Neural crest cell (in vitro differentiated cells): ENCODE data around the gene CCDC190. TPM values are rescaled to one million over a fixed set of nuclear protein-coding genes. Genes with fewer than 3 reads are reported as not detected.

Experiments
- DNase-seq: peaks from one replicate; pipeline ENCODE4 v3.0.0; 2021; ENCODE audit warnings: low read depth, mixed read lengths, low spot score
- H3K27ac Mint-ChIP-seq: one replicate; pipeline ENCODE4 v1.8.0; 2021; ENCODE audit warnings: mild to moderate bottlenecking, mixed read lengths; ENCODE audit not compliant: unreplicated experiment
- H3K27me3 Mint-ChIP-seq: 2 replicates; pipeline ENCODE4 v1.8.0; 2021; ENCODE audit warnings: low read depth, mild to moderate bottlenecking, mixed read lengths
- H3K36me3 Mint-ChIP-seq: 2 replicates; pipeline ENCODE4 v1.8.0; 2021; ENCODE audit warnings: low read depth, mild to moderate bottlenecking, mixed read lengths
- H3K4me1 Mint-ChIP-seq: 2 replicates; pipeline ENCODE4 v1.8.0; 2021; ENCODE audit warnings: mixed read lengths
- H3K4me3 Mint-ChIP-seq: one replicate; pipeline ENCODE4 v1.8.0; 2021; ENCODE audit warnings: mild to moderate bottlenecking, mixed read lengths
- H3K9me3 Mint-ChIP-seq: 2 replicates; pipeline ENCODE4 v1.8.0; 2021; ENCODE audit warnings: mixed read lengths
- CTCF ChIP-seq: fragments of 200-600 bp; sonication (generic); conservative IDR thresholded peaks from 2 replicates; pipeline ENCODE4 v1.5.0; 2021; ENCODE audit warnings: antibody characterized with exemption, mild to moderate bottlenecking
- long read RNA-seq: library from polyadenylated mRNA; unstranded; transcript quantifications from one replicate; pipeline ENCODE4 v2.0.0, GENCODE V29; 2020
- total RNA-seq: library from RNA; stranded (reverse); gene quantifications from 2 replicates; pipeline ENCODE4 v1.2.1, GENCODE V29; 2021

CCDC190 gene
- total RNA-seq, result not detected in 2 replicates
- long read RNA-seq, result 0 reads

- H3K9me3 Mint-ChIP-seq, result no peaks in the 10 kb centered on the region
- no peak for DNase-seq
- H3K4me3 Mint-ChIP-seq, result no peak within 1 kb of the TSS
- TF ChIP-seq CTCF, result no peak
- peak within 1 kb of the TSS; percentile 65 for H3K27ac Mint-ChIP-seq
- H3K27me3 Mint-ChIP-seq, result no peaks in the 10 kb centered on the region
- no peaks in the 10 kb centered on the region for H3K36me3 Mint-ChIP-seq
- peaks cover 4% of the 10 kb centered on the region for H3K4me1 Mint-ChIP-seq
Measured at GRCh38 chr1:162861101-162861500, at the start of gene CCDC190. Gene CCDC190, minus strand, starts transcription at chr1:162861175. Its CDS starts 1,529 bp downstream, at chr1:162859646.

- no peak for TF ChIP-seq CTCF
- Mint-ChIP-seq H3K27ac (no peak overlapping the region), H3K4me1 (no peaks in the 10 kb centered on the region), H3K4me3 (no peak overlapping the region), H3K27me3 (no peaks in the 10 kb centered on the region), H3K36me3 (peaks cover 5% of the 10 kb centered on the region), H3K9me3 (peaks cover 11% of the 10 kb centered on the region)
- DNase-seq, result no peak
Measured at GRCh38 chr1:162910161-162910560, 49.2 kb upstream of the CCDC190 start.

GRCh38 chr1:162908780-162909179 is 47.8 kb upstream of the CCDC190 start:
- Mint-ChIP-seq H3K4me3 (no peak overlapping the region), H3K4me1 (no peaks in the 10 kb centered on the region), H3K27ac (no peak overlapping the region), H3K27me3 (no peaks in the 10 kb centered on the region), H3K36me3 (peaks cover 5% of the 10 kb centered on the region), H3K9me3 (peaks cover 11% of the 10 kb centered on the region)
- no peak for TF ChIP-seq CTCF
- DNase-seq, result no peak

- no peaks in the 10 kb centered on the region for H3K4me1 Mint-ChIP-seq
- no peak for TF ChIP-seq CTCF
- peaks cover 11% of the 10 kb centered on the region for H3K9me3 Mint-ChIP-seq
- no peak overlapping the region for H3K4me3 Mint-ChIP-seq
- no peak for DNase-seq
- H3K27ac Mint-ChIP-seq, result no peak overlapping the region
- no peaks in the 10 kb centered on the region for H3K27me3 Mint-ChIP-seq
- H3K36me3 Mint-ChIP-seq, result peaks cover 5% of the 10 kb centered on the region
Measured at GRCh38 chr1:162908236-162908635, 47.3 kb upstream of the CCDC190 start.

GRCh38 chr1:162906485-162906884 is 45.5 kb upstream of the CCDC190 start:
- Mint-ChIP-seq H3K36me3 (no peaks in the 10 kb centered on the region), H3K27me3 (no peaks in the 10 kb centered on the region)
- no peak for TF ChIP-seq CTCF

More at GRCh38 chr1:162906485-162906884, 45.5 kb upstream of the CCDC190 start:
- no peak for DNase-seq
- H3K4me1 Mint-ChIP-seq, result no peaks in the 10 kb centered on the region
- H3K27ac Mint-ChIP-seq, result no peak overlapping the region
- peaks cover 6% of the 10 kb centered on the region for H3K9me3 Mint-ChIP-seq
- H3K4me3 Mint-ChIP-seq, result no peak overlapping the region
